IMR-90 (cell line): ENCODE data around the gene TCF25. TPM values are rescaled to one million over a fixed set of nuclear protein-coding genes. Genes with fewer than 3 reads are reported as not detected.

ENCODE experiments used
- ATAC-seq: fragments of 200-7000 bp; cut with Tn5 transposase; 2 replicates; pipeline ENCODE4 v1.9.1; 2020; ENCODE audit warnings: low read depth, mild to moderate bottlenecking, moderate library complexity
- BruUV-seq: library from RNA; stranded (reverse); fragments of 400-500 nt; replicated peaks from 2 replicates; lab custom pipeline; 2021; lab: Mats Ljungman, UMichigan
- CTCF ChIA-PET: fragments of 300-600 bp; formaldehyde crosslinking; extraction: SDS; loops from one replicate; lab custom pipeline; 2021; ENCODE audit warnings: antibody characterized with exemption; lab: Yijun Ruan, JAX
- POLR2A ChIA-PET: fragments of 300-600 bp; sonication (Branson Sonifier 250); formaldehyde crosslinking; loops from one replicate; lab custom pipeline; 2022; ENCODE audit warnings: antibody characterized with exemption; ENCODE audit not compliant: unreplicated experiment; lab: Charles Lee
- DNase-seq: peaks from one replicate; pipeline ENCODE4 v3.0.0; 2013
- H2AFZ ChIP-seq: replicated peaks from 2 replicates; pipeline ENCODE3; 2013; ENCODE audit warnings: low read length, mild to moderate bottlenecking; ENCODE audit not compliant: poor library complexity
- H2AK5ac ChIP-seq: 2 replicates; pipeline ENCODE4 v1.6.1; 2013; ENCODE audit warnings: low read depth, low read length, inconsistent platforms
- H2AK9ac ChIP-seq: replicated peaks from 2 replicates; pipeline ENCODE3; 2013; ENCODE audit warnings: mild to moderate bottlenecking, low read depth, low read length, moderate library complexity; ENCODE audit not compliant: poor library complexity
- H2BK120ac ChIP-seq: 2 replicates; pipeline ENCODE4 v1.6.1; 2013; ENCODE audit warnings: low read depth, low read length, inconsistent platforms
- H2BK15ac ChIP-seq: 3 replicates; pipeline ENCODE4 v1.6.1; 2013; ENCODE audit warnings: low read depth, low read length, inconsistent platforms
- H2BK20ac ChIP-seq: 2 replicates; pipeline ENCODE4 v1.6.1; 2013; ENCODE audit warnings: low read depth, mild to moderate bottlenecking, inconsistent platforms, low read length, moderate library complexity
- H2BK5ac ChIP-seq: 2 replicates; pipeline ENCODE4 v1.6.1; 2013; ENCODE audit warnings: mild to moderate bottlenecking, low read depth, low read length, inconsistent platforms; ENCODE audit not compliant: poor library complexity, severe bottlenecking
- H3K14ac ChIP-seq: replicated peaks from 2 replicates; pipeline ENCODE4 v1.6.1; 2013; ENCODE audit warnings: low read depth, low read length, inconsistent platforms
- H3K18ac ChIP-seq: 2 replicates; pipeline ENCODE4 v1.6.1; 2013; ENCODE audit warnings: low read depth, low read length, control low read depth
- H3K23ac ChIP-seq: 2 replicates; pipeline ENCODE4 v1.6.1; 2013; ENCODE audit warnings: low read depth, low read length, inconsistent platforms
- H3K27ac ChIP-seq: 2 replicates; pipeline ENCODE4 v1.5.1; 2013; ENCODE audit warnings: mild to moderate bottlenecking, control low read depth, low read length; ENCODE audit not compliant: insufficient read depth
- H3K27me3 ChIP-seq: 2 replicates; pipeline ENCODE4 v1.6.1; 2013; ENCODE audit warnings: low read length; ENCODE audit not compliant: control insufficient read depth, insufficient read depth
- H3K36me3 ChIP-seq: 2 replicates; pipeline ENCODE4 v1.6.1; 2013; ENCODE audit warnings: low read length, mixed read lengths; ENCODE audit not compliant: control insufficient read depth, insufficient read depth
- H3K4ac ChIP-seq: 2 replicates; pipeline ENCODE4 v1.6.1; 2013; ENCODE audit warnings: low read depth, low read length, inconsistent platforms
- H3K4me1 ChIP-seq: 2 replicates; pipeline ENCODE4 v1.6.1; 2013; ENCODE audit warnings: low read length, mixed read lengths; ENCODE audit not compliant: control insufficient read depth, insufficient read depth
- H3K4me2 ChIP-seq: 2 replicates; pipeline ENCODE4 v1.6.1; 2013; ENCODE audit warnings: low read depth, mild to moderate bottlenecking, control low read depth, low read length, moderate library complexity
- H3K4me3 ChIP-seq: 2 replicates; pipeline ENCODE4 v1.5.1; 2013; ENCODE audit warnings: low read depth, mild to moderate bottlenecking, control low read depth, low read length, moderate library complexity; ENCODE audit not compliant: insufficient read depth
- H3K56ac ChIP-seq: 2 replicates; pipeline ENCODE4 v1.6.1; 2013; ENCODE audit warnings: low read length, inconsistent platforms; ENCODE audit not compliant: insufficient read depth; ENCODE audit errors: extremely low read depth
- H3K79me1 ChIP-seq, 2 experiments: 2 replicates each; pipeline ENCODE4 v1.6.1; 2013; ENCODE audit warnings: low read length in 2 of 2, inconsistent platforms in 1 of 2, low read depth in 1 of 2
- H3K9ac ChIP-seq: 2 replicates; pipeline ENCODE4 v1.6.1; 2013; ENCODE audit warnings: low read depth, low read length, control low read depth
- H3K9me1 ChIP-seq: 2 replicates; pipeline ENCODE4 v1.6.1; 2013; ENCODE audit warnings: low read length, inconsistent platforms; ENCODE audit not compliant: insufficient read depth
- H3K9me3 ChIP-seq: 2 replicates; pipeline ENCODE4 v1.6.1; 2013; ENCODE audit warnings: low read length; ENCODE audit not compliant: control insufficient read depth, insufficient read depth
- H4K20me1 ChIP-seq: 2 replicates; pipeline ENCODE4 v1.6.1; 2013; ENCODE audit warnings: low read length, inconsistent platforms; ENCODE audit not compliant: insufficient read depth
- H4K5ac ChIP-seq: 2 replicates; pipeline ENCODE4 v1.6.1; 2013; ENCODE audit warnings: mild to moderate bottlenecking, low read depth, low read length, control low read depth
- H4K8ac ChIP-seq, 2 experiments: 2 replicates each; pipeline ENCODE4 v1.6.1; 2013; ENCODE audit warnings: low read depth in 2 of 2, low read length in 2 of 2, control low read depth in 1 of 2, inconsistent platforms in 1 of 2
- H4K91ac ChIP-seq: 2 replicates; pipeline ENCODE4 v1.6.1; 2013; ENCODE audit warnings: low read depth, low read length, inconsistent platforms; ENCODE audit not compliant: insufficient read depth
- BHLHE40 ChIP-seq: fragments of 150-350 bp; IDR thresholded peaks from 2 replicates; pipeline ENCODE4 v1.6.1; 2016; ENCODE audit warnings: mild to moderate bottlenecking, low read depth, low read length
- CEBPB ChIP-seq: IDR thresholded peaks from 2 replicates; pipeline ENCODE4 v1.6.1; 2012; ENCODE audit warnings: low read depth, low read length, improper control_type of control experiment
- CHD1 ChIP-seq: IDR thresholded peaks from 2 replicates; pipeline ENCODE4 v1.6.1; 2012; ENCODE audit warnings: low read depth, low read length, improper control_type of control experiment
- ELK1 ChIP-seq: fragments of 150-350 bp; IDR thresholded peaks from 2 replicates; pipeline ENCODE4 v1.6.1; 2016; ENCODE audit warnings: low read depth, mild to moderate bottlenecking, low read length, moderate library complexity, borderline replicate concordance
- FOS ChIP-seq: fragments of 150-350 bp; IDR thresholded peaks from 2 replicates; pipeline ENCODE4 v1.6.1; 2016; ENCODE audit warnings: low read depth, low read length
- MAFK ChIP-seq: IDR thresholded peaks from 2 replicates; pipeline ENCODE4 v1.6.1; 2012; ENCODE audit warnings: low read depth, low read length, improper control_type of control experiment
- MAZ ChIP-seq: IDR thresholded peaks from 2 replicates; pipeline ENCODE4 v1.6.1; 2012; ENCODE audit warnings: low read depth, mild to moderate bottlenecking, low read length, improper control_type of control experiment, moderate library complexity, borderline replicate concordance
- MXI1 ChIP-seq: IDR thresholded peaks from 2 replicates; pipeline ENCODE4 v1.6.1; 2012; ENCODE audit warnings: low read depth, mild to moderate bottlenecking, low read length, moderate library complexity, borderline replicate concordance
- NFE2L2 ChIP-seq: fragments of 150-350 bp; IDR thresholded peaks from 2 replicates; pipeline ENCODE4 v1.6.1; 2016; ENCODE audit warnings: low read depth, mild to moderate bottlenecking, low read length
- POLR2A ChIP-seq: IDR thresholded peaks from 2 replicates; pipeline ENCODE4 v1.6.1; 2012; ENCODE audit warnings: mild to moderate bottlenecking, low read depth, low read length
- RAD21 ChIP-seq: IDR thresholded peaks from 2 replicates; pipeline ENCODE4 v1.6.1; 2012; ENCODE audit warnings: low read length, improper control_type of control experiment
- RFX5 ChIP-seq: IDR thresholded peaks from 2 replicates; pipeline ENCODE4 v1.8.0; 2012; ENCODE audit warnings: low read depth, mild to moderate bottlenecking, low read length, moderate library complexity
- SMC3 ChIP-seq: fragments of 150-350 bp; IDR thresholded peaks from 2 replicates; pipeline ENCODE4 v1.6.1; 2016; ENCODE audit warnings: low read depth, mild to moderate bottlenecking, antibody characterized with exemption, low read length, moderate library complexity
- USF2 ChIP-seq: fragments of 150-350 bp; IDR thresholded peaks from 2 replicates; pipeline ENCODE4 v1.6.1; 2017; ENCODE audit warnings: mild to moderate bottlenecking, antibody characterized with exemption, low read length, low read depth
- WGBS, 2 experiments: methylation state at CpG; one replicate each; pipeline versions ENCODE4 v1.1.5 to v1.1.7; 2013; ENCODE audit warnings: missing lambda C conversion rate in 2 of 2; ENCODE audit not compliant: insufficient read length in 1 of 2; ENCODE audit errors: extremely low coverage in 2 of 2; 5-methylcytosine and 5-hydroxymethylcytosine counted together
- dilution Hi-C: fragments of 300-500 bp; cut with HindIII; formaldehyde crosslinking; loops from one replicate; pipeline ENCODE4 v1.14.3; 2018; ENCODE audit warnings: low sequenced_read_pairs; ENCODE audit not compliant: unreplicated experiment
- in situ Hi-C: fragments of 300-500 bp; cut with MboI; formaldehyde crosslinking; loops from 3 replicates; pipeline ENCODE4 v1.14.3; 2019; ENCODE audit warnings: low sequenced_read_pairs, inconsistent platforms, mixed read lengths
- intact Hi-C: fragments of 100-400 bp; cut with micrococcal nuclease; formaldehyde crosslinking; loops from 2 replicates; pipeline ENCODE4 v1.10.0; 2022
- polyA plus RNA-seq, 3 experiments: library from polyadenylated mRNA; depleted of rRNA; stranded (reverse); fragments of >200 nt; gene quantifications; 2 replicates each; pipeline ENCODE4 v1.2.3, GENCODE V29; 2012; ENCODE audit warnings: low replicate concordance in 1 of 3
- total RNA-seq: library from RNA; depleted of rRNA; stranded (reverse); fragments of >200 nt; gene quantifications from 2 replicates; pipeline ENCODE4 v1.2.3, GENCODE V29; 2012

TCF25 gene
- total and polyA plus RNA-seq, 2 of the 4 experiments (the other 2 are of a cell fraction), result 127 to 184 TPM

- DNase-seq (no peak), ATAC-seq (no peak)
- TF ChIP-seq BHLHE40, result no peak
- TF ChIP-seq USF2, result no peak
- TF ChIP-seq MAZ, result no peak
- TF ChIP-seq MXI1, result no peak
- TF ChIP-seq CHD1, result no peak
- TF ChIP-seq RFX5, result no peak
- TF ChIP-seq MAFK, result no peak
- TF ChIP-seq ELK1, result no peak
- no peak for TF ChIP-seq CEBPB
- no peak for TF ChIP-seq SMC3
- TF ChIP-seq NFE2L2, result no peak
- no peak for TF ChIP-seq POLR2A
- TF ChIP-seq FOS, result no peak
- TF ChIP-seq RAD21, result no peak
- no peak overlapping the region for H3K4me2 ChIP-seq
- no peak overlapping the region for H3K27ac ChIP-seq
- no peak overlapping the region for H3K56ac ChIP-seq
- H3K18ac ChIP-seq, result no peak overlapping the region
- H3K9me1 ChIP-seq, result no peaks in the 10 kb centered on the region
- CTCF ChIA-PET, result no interaction called here
- no peak overlapping the region for H3K4me3 ChIP-seq
- no peak overlapping the region for H3K23ac ChIP-seq
- H4K20me1 ChIP-seq, result peaks cover 10% of the 10 kb centered on the region
- 100% methylated on average over 3 of the region's 13 CpGs; no CpG with 5 or more reads in 1 of the 2 experiments for WGBS, 2 experiments
- H2AK5ac ChIP-seq, result no peak overlapping the region
- POLR2A ChIA-PET, result no interaction called here
- no peak overlapping the region for H2AK9ac ChIP-seq
- in situ Hi-C loops (no loop called here), dilution Hi-C loops (no loop called here), intact Hi-C loops (no loop called here)
- BruUV-seq, result no TSS peak
- H4K5ac ChIP-seq, result no peak overlapping the region
- H3K4me1 ChIP-seq, result no peaks in the 10 kb centered on the region
- H3K9ac ChIP-seq, result no peak overlapping the region
- no peaks in the 10 kb centered on the region for H3K27me3 ChIP-seq
- H3K14ac ChIP-seq, result no peak overlapping the region
- no peak overlapping the region for H4K91ac ChIP-seq
- H2BK5ac ChIP-seq, result no peak overlapping the region
- H3K4ac ChIP-seq, result no peak overlapping the region
- peaks cover 0 to 17% of the 10 kb centered on the region in 2 experiments; a peak in 2 of 4 replicates for H3K79me1 ChIP-seq
- no peak overlapping the region for H2BK20ac ChIP-seq
- no peak overlapping the region for H2AFZ ChIP-seq
- H4K8ac ChIP-seq, result no peak overlapping the region
- no peak overlapping the region for H2BK15ac ChIP-seq
- no peak overlapping the region for H2BK120ac ChIP-seq
- no peaks in the 10 kb centered on the region for H3K9me3 ChIP-seq
- peaks cover 75% of the 10 kb centered on the region for H3K36me3 ChIP-seq
These were observed 33.8 kb downstream of the TCF25 start for GRCh38 chr16:89907055-89907814.
